ENCODE results near the gene PHLDB1. TPM values are rescaled to one million over a fixed set of nuclear protein-coding genes. Genes with fewer than 3 reads are reported as not detected.

PHLDB1 gene
- polyA plus RNA-seq, 12 donors = 64.0 to 97.0 (median 77.5) TPM; not detected in 1

DNA sequence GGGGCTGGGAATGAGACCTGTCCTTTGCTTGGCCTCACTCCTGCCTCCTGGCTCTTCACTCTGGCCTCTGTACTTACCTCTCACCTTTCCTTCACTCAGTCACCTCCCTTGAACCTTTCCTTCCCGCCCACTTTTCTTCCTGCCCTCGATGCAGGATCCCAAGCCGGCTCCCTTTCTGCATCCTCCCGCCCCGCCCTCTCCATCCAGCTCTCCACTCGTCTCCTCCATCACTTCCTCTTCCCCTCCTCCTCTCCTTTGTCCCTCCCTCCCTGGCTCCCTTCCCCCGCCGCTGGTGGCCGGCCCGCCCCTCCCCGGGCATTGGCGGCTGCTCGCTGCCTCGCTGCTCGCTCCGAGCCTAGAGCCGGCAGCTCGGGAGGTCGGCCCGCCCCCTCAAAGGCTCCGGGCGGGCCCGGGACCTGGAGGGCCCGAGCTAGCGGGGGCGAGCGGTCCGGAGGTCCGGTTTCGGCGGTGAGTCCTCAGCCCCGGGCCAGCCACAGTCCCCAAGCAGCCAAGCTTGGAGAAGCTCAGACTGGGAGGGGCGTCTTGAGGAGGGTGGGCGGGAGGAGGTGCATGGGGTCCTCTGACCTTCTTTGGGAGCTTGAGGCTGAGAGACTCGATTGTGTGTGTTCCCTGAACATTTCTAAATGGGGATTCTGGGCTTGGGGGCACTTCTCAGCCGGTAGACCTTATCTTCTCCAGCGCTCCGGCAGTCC, 13.8 kb downstream of the PHLDB1 start:
- peak; percentile 85 for DNase-seq

- no peak for DNase-seq
Measured at GRCh38 chr11:118621784-118622375, 14.5 kb downstream of the PHLDB1 start.

- DNase-seq = no peak
Measured at GRCh38 chr11:118622376-118623268, 15.2 kb downstream of the PHLDB1 start.

GRCh38 chr11:118623269-118623655, 15.8 kb downstream of the PHLDB1 start:
- DNase-seq = no peak

DNA sequence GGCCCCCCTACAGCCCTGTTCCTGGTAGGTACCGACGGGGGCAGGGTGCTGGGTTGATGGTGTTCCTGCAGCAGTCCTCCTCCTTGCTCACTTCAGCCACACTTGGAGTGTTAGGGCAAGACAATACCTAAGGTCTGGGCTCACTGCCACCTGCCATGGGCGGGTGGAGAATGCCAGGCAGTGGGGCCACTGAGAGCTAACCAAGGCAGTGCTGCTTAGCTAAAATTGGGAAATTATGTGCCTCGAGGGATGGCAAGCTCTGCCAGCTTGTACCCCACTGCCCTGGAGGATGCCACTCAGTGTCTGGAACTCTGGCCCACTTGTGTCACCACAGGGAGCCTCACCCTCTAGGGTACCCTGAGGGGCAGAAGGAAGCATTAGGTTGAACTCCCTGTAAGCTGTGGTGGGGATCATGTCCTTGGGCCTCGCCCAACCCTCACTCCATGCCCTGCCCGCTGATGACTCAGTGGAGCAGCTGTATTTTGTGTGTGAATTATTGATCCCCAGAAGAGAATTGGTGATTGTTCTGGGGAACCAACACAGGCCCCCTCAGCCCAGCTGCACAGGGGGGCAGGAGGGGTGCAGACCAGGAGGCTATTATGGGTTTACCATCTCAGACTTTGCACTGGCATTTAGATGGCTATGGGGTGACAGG, 17.7 kb downstream of the PHLDB1 start:
- DNase-seq = no peak

- no peak for DNase-seq
Measured at GRCh38 chr11:118625976-118626375, 18.6 kb downstream of the PHLDB1 start.

DNA sequence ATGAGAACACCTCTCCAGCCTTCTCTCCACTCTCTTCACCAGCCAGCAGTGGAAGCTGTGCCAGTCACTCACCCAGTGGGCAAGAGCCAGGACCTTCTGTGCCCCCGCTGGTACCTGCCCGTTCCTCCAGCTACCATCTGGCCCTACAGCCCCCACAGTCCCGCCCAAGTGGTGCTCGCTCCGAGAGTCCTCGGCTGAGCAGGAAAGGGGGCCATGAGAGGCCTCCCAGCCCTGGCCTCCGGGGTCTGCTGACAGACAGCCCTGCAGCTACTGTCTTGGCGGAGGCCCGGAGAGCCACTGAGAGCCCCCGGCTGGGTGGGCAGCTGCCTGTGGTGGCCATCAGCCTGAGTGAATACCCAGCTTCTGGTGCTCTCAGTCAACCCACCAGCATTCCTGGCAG, 20.2 kb downstream of the PHLDB1 start:
- DNase-seq = no peak

DNA sequence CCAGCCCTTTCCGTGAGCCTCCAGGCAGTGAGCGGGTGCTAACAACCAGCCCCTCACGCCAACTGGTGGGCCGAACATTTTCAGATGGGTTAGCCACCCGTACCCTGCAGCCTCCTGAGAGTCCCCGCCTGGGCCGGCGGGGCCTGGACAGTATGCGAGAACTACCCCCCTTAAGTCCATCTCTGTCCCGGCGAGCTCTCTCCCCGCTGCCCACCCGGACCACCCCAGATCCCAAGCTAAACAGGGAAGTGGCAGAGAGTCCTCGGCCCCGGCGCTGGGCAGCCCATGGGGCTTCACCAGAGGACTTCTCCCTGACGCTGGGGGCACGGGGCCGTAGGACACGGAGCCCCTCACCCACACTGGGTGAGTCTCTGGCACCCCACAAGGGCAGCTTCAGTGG, 20.6 kb downstream of the PHLDB1 start:
- no peak for DNase-seq

GRCh38 chr11:118628432-118628831, 21.0 kb downstream of the PHLDB1 start:
- no peak for DNase-seq

DNA sequence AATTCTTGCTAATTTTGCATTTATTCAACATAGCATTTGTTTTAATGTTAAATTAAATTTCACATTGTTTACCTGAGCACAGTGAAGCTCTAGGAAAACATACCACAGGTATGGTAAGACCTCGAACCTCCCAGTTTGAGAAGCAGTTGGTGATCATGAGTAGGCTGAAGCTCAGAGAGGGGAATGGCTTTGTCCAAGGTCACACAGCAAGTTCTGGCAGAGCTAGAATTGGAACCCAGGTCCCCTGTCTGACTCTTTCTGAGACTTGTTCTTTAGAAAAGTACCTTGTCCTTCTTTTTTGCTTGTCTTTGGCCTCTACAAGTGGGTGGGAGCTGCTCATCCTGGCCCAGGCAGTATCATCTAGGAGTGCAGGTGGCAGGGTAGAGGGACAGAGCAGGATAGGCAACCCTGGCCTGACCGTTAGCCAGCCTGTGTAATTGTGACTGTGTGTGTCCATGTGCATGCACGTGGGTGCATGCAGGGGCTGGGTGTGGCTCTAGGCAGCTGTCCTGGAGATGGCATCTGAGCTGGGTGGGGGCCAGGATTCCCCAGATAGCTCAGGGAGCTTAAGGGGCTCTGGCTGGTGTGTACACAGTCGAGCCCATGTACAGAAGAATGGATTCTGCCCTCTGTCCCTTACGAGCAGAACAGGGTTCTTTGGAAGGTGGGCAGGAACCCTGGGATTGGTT, 21.6 kb downstream of the PHLDB1 start:
- no peak for DNase-seq

DNA sequence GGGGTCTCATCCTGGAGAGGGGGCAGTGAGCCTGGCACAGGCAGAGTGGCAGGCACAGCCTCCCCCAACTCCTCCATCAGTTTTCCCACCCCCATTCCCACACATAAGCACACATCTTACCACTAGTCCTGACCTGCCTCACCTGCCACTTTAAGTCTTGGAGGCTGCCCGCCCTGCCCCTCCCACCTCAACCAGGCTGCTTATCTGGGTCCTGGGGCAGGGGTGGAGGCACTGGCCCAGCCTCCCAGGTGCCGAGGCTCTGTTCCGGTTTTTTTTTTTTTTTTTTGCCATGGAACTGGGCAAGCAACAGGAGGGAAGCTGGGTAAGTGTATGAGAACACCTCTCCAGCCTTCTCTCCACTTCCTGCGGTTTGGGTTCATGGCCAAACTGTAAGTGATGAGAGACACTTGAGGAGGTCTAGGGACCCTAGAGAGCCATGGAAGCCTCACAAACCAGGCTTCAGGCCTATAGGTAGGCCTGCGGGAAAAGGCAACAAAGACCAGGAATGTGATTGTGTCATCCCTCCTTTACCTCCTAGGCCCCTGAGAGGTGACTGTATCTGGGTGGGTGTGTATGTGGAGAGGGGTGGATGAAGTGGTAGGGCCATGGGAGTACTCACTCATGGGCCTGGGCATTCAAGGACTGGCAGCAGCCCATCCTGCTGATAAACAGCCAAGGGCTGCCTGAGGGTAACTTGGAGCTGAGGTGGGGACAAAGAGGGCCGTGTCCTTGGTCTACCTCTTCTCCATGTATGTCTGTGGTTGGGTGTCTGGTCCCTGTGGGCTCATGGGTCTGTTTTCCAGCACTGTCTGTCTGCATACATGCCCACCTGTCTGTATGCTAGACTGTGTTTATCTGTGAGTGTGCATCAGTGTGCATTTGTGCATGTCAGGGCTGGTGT, 22.6 kb downstream of the PHLDB1 start:
- DNase-seq = no peak

DNA sequence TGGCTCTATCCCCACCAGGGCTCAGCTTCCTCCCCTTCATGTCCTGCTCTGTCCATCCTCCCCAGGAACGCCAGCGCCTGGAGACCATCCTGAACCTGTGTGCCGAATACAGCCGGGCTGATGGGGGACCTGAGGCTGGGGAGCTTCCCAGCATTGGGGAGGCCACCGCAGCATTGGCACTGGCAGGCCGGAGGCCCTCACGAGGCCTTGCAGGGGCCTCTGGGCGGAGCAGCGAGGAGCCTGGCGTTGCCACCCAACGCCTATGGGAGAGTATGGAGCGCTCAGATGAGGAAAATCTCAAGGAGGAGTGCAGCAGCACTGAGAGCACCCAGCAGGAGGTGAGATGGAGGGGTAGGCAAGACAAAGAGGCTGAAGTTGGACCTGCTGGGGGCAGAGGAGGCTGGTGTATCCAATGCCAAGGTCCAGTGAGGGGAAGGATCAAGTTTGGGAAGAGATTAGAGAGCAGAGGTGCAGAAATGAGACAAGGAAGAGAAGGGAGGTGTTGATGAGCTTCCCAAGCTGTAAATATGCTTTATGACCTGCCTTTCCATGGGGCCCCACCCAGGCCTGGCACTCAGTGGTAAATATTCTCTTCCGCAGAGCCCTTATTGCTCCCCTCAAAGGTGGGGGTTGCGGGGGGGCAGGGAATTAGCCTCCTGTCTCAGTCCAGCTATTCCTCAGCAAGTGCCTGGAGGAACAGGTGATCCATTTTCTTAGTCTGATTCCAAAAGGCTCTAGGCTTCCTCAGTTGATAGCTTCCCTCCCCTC, 23.9 kb downstream of the PHLDB1 start:
- no peak for DNase-seq

GRCh38 chr11:118632577-118633318, 25.3 kb downstream of the PHLDB1 start:
- no peak for DNase-seq

DNA sequence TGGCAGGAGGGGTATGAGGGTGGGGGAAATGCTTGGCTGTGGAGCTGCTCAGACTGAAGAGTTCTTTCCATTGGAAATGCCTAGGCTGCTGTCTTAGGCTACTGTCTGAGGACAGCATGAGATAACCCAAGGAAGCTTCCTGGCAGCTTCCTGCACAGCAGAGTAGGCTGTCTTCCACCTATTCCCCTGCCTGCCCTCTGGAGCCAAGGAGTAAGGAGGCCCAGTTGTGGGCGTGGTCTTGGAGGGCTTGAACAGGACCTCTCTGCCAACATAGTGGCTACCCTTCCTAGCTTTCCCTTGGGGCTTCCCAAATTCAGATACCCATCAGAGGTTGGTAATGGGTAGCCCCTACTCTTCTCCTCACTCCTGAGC, 25.9 kb downstream of the PHLDB1 start:
- DNase-seq = no peak

- no peak for DNase-seq
Measured at GRCh38 chr11:118633979-118634378, 26.6 kb downstream of the PHLDB1 start.

DNA sequence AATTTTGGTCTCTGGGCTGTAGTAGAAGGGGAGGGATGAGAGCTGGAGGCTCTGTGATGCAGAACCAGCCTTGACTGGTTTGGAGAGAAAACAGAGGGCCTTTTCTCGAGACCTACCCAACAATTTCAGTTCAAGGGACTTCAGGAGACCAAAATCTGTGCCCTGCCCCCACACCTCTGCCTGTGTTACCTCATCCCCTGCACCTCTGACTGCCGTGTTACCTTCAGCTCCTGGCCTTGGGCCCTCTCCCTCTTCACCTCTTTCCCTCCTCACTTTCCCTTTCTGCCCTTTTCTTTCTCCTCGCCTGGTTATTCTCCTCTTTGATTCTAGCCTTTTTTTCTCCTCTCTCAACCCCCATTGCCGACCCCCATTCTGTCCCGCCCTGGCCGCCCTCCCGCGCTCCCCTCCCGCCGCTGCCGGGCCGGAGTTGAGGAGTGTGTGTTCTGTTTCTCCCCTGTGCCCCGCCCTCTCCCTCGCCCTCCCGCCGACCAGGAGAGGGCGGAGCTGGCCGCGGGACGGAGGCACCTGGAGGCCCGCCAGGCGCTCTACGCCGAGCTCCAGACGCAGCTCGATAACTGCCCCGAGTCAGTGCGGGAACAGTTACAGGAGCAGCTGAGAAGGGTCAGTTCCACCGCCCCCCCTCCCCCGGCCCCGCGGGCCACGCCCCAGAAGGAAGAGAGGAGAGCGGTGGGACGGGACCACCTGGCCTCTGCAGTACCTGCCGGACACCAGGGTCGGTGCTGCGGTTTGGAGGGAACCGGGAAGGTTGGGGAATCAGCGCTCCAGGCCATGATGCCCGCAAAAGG, 27.2 kb downstream of the PHLDB1 start:
- DNase-seq = peak; percentile 74

GRCh38 chr11:118635237-118635591, 27.8 kb downstream of the PHLDB1 start:
- DNase-seq = no peak

DNA sequence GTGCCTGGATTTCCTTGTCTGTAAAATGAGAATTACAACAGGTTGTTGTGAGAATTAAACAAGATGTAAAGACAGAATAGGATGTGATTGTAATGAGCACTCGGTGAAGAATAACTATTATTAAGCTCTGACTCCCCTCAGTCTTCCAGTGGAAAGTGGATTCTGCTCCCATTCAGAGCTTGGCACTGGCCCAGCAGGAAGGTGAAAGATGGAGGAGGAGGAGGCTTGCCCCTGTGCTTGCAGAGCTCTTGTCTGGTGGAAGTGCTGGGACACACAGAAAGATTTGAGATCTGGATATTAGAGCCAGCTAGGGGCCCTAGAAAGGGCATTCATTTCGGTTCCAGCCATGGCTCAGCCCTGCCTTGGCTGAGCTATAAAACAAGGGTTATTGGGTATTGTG, 28.2 kb downstream of the PHLDB1 start:
- no peak for DNase-seq
